NCI-H2171 treated with DMSO at 0.1 percent for 48 hours (cell line): ENCODE measurements around the gene FGB.
"Not testable (repeated sequence)": the region's sequence is repeated elsewhere in the genome, so short reads cannot be mapped to it uniquely, and the experiment has no call there.

Experiments used
- DNase-seq: peaks from one replicate; lab custom pipeline; 2025; lab: John Stamatoyannopoulos, UW

FGB gene

DNA sequence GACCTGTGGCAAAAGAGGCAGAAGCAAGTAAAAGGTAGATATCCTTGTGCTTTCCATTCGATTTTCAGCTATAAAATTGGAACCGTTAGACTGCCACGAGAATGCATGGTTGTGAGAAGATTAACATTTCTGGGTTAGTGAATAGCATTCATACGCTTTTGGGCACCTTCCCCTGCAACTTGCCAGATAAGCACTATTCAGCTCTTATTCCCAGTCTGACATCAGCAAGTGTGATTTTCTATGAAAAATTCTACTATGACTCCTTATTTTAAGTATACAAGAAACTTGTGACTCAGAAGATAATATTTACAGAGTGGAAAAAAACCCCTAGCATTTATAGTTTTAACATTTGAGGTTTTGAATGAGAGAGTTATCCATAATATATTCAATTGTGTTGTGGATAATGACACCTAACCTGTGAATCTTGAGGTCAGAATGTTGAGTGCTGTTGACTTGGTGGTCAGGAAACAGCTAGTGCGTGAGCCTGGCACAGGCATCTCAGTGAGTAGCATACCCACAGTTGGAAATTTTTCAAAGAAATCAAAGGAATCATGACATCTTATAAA is 3.9 kb downstream of the FGB start:
- DNase-seq, result no peak

DNA sequence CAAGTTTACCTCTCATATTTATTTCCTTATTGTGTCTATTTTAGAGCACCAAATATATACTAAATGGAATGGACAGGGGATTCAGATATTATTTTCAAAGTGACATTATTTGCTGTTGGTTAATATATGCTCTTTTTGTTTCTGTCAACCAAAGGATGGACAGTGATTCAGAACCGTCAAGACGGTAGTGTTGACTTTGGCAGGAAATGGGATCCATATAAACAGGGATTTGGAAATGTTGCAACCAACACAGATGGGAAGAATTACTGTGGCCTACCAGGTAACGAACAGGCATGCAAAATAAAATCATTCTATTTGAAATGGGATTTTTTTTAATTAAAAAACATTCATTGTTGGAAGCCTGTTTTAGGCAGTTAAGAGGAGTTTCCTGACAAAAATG is 6.2 kb downstream of the FGB start:
- no peak for DNase-seq

DNA sequence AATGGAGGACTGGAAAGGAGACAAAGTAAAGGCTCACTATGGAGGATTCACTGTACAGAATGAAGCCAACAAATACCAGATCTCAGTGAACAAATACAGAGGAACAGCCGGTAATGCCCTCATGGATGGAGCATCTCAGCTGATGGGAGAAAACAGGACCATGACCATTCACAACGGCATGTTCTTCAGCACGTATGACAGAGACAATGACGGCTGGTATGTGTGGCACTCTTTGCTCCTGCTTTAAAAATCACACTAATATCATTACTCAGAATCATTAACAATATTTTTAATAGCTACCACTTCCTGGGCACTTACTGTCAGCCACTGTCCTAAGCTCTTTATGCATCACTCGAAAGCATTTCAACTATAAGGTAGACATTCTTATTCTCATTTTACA is 6.8 kb downstream of the FGB start:
- DNase-seq, result no peak

DNA sequence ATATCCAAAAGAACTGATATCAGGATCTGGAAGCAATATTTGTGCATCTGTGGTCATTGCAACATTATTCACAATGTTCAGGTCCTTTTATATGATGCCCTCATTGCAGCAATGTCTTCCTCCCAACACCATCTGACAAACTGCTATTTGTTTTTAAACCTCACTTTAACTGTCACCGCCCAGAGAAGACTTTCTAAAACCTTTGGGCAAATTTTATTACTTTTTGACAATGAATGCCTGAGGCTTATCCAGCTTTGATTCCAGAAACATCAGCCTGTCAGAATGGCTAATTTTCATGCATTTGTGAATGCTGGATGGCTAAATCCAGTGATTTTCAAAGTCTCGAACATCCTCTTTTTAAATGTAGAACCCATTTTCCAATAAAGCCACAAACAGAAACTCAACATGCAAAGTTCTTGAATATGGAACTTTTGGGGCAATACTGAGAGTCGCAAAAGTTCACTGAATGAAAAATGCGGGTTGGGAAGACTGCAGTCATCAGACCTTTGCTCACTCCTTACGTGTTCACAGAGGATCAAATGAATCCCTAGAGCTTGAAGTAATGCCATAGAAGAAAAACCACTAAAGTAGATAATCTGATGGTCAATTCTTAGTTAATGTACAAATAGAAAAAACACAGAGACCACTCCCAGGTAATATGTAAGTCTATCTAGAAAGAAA is 10.5 kb downstream of the FGB start:
- DNase-seq, result no peak

DNA sequence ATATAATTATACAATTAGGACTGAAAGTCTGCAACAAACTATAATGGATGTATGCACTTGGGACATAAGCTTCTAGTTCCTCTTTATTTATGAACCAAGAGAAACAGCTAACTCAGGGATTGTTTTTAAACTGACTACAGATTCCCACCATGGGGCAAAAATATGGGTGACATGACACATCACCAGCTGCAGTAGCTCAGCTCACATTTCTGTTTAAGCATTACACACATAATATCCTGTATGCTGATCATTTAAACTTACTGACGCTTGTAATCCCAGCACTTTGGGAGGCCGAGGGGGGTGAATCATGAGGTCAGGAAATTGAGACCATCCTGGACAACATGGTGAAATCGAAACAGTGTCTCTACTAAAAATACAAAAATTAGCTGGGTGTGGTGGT is 11.5 kb downstream of the FGB start:
- DNase-seq, result no peak

DNA sequence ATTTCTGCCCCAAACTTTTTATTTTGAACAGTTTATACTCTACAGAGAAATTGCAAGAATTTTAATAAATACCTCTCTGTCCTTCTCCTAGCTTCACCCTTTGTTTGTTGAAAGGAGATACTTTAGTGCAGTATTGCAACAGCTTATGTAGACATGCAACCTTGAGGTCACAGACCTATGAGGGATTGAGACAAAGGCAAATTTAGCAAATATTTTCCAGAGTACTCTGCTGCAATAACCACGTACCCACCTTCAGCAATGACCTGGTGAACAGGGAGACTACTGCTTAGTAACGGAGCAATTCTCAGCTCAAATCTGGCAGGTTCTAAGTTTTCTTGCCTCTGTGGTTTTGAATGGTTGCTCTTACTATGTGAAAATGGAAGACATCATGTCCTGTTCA is 14.5 kb downstream of the FGB start:
- DNase-seq, result no peak

DNA sequence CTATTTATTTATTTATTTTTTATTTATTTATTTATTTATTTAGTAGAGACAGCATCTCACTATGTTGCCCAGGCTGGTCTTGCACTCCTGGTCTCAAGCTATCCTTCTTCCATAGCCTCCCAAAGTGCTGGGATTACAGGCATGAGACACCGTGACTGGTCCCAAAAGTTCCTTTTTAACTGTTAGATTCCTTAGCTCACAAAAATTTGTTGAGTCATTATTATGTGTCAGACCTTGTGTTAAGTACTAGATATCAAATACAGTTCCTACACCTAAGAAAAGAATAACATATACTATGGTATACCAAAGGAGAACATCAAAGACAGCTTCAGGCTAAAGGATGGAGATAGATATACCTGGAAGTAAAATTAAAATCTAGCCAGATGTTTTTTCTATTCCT is 16.1 kb downstream of the FGB start:
- DNase-seq, result no peak

DNA sequence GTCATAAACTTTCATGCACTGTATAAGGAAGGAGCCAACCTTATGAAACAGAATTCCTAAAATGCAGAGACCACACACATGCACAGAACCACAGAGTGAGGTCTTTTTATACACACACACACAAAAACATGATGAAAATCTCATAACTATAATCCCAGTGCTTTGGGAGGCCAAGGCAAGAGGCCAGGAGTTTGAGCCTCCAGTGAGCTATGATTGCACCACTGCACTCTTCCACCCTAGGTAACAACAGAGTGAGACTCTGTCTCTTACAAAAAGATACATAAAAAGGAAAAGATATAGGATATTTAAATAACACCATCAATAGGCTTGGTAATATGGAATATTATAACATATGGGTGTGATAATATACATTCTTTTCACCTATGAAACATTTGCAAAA is 17.1 kb downstream of the FGB start:
- no peak for DNase-seq

DNA sequence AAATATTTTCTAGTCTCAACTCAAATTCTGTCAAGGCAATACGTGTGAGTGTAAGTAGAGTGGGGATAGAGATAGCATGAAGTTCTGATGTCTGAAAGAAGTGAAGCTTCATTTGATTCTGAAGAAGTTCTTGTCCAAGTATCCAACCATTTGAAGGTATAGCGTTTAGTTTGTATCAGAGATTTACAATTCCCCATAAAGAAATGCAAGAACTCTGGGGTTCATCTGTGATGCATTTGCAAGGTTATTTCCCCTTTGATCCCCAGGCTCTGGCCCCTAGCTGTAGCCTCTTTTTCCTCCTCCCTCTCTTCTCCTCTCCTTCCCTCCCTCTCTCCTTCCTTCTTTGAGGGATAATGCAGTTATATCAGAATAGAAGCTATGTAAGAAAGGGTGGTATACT is 19.9 kb downstream of the FGB start:
- DNase-seq, result no peak

DNA sequence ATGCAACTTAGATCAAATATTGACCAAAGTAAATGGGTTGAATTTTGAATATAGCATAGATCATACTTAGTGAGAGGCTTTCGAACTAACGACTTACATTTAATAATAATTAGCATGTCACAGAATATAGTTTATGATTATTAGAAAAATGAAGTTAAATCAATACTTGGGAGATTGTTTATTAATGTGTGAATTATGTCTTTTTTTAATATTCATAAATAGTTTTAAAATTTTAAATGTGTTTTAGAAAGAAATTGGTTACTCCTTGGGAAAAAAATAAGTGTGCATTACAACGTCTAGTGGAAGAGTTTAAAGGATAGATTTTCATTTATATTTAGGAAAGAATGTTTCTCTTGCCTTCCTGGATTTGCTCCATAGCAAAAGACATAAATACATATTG is 20.4 kb downstream of the FGB start:
- no peak for DNase-seq

DNA sequence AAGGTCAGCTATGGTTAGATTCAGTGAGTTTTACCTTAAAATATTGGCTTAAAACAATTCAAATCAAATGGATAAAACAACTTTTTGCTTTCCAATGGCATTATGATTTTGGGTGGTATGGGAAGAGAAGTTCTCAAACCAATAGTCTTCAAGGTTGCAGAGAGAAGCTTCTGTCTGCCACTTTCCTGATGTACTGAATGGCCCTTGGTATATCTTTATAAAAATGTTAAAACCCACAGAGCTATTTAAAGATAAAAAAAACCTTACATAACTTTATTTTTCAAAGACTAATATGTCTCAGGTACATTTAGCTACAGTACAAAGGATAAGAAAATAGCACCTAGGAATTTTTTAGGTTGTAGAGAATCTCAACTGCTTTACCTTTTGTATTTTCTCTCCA is 20.9 kb downstream of the FGB start:
- no peak for DNase-seq

DNA sequence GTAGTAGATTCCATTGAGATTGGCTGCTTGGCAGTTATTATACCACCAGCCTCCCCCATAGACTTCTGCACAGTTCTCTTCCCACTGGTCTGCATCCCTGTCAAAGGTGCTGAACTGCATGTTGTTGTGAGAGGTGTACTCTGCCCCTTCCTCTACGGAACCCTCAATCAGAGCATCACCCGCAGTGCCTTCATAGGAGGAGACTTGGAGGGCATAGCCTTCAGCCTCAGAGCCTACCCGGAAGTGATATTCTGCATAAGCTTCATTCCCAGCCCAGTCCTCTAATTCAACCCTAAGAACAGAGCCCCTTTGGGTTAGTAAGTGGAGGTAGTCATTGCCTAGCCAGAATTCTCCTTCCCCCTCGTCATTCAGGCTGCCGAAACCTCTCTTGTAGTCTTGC is 21.4 kb downstream of the FGB start:
- no peak for DNase-seq

DNA sequence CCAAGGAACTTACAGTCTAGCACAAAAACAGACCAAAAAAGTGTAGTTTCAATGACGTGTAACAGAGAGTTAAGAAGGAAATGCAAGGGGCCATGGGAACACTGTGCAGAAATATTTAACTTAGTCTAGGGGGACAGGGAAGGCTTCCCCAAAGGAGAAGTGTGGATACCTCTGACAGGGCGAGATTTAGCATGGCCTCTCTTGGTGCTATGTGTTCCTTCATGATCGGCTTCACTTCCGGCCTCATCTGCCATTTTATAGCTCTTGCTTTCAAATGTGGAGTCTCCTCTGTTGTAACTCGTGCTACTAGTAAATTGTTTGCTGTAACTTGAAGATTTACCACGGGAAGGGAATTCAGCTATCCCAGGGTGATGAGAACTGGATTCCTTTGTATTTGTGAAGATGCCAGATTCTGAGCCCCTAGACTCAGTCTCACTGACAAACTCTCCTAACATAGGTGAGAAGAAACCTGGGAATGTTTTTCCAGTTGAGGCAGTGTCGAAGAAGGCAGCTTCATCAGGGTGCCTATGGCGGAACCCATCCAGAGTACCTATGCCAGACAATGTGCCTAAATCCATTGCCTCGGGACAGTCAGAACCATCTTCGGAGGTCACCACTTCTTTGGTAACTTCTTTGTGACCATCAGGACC is 22.7 kb downstream of the FGB start:
- no peak for DNase-seq

DNA sequence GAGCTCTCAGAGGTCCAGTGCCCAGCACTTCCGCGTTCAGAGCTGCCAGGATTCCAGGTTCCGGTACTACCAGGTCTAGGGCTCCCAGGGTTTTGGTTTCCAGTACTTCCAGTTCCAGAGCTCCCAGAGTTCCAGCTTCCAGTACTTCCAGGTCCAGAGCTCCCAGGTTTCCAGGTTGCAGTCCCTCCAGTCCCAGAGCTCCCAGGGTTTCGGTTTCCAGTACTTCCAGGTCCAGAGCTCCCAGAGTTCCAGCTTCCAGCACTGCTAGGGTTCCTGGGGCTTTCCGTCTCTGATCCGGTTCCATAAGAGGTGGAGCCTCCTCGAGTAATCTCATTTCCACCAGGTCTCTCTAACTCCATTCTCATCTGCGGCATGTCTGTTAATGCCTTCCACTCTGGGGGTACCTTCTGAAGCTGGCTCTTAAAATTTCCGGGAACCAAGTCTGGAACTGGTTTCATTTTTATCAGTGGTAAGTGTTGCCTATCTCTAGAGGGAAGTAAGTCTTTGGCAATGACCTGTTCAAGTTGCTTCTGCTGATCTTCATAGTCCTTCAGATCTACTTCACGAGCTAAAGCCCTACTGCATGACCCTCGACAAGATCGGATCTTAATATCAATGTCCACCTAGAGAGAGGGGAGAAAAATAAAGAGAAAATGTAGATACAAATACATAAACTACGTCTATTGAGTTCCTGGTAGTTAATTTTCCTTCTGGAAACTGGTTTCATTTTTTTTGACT is 23.7 kb downstream of the FGB start:
- DNase-seq, result no peak

DNA sequence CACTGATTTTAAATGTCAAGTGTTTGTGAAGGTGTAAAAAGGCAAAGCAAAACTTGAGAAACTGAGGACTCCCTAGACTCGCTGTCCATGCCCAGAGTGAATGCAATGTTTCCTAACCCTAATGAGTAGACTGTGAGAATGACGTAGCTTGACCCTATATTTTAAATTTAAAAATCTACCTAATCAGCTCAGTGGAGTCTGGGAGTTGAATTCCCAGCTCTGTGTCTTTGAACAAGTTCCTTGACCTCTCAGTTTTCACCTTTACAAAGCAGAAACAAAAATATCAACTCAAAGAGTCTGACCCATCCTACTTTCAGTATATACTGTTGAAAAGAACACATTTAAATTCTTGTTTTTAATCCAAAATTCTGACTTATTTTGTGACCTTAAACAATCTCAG is 25.4 kb downstream of the FGB start:
- no peak for DNase-seq

DNA sequence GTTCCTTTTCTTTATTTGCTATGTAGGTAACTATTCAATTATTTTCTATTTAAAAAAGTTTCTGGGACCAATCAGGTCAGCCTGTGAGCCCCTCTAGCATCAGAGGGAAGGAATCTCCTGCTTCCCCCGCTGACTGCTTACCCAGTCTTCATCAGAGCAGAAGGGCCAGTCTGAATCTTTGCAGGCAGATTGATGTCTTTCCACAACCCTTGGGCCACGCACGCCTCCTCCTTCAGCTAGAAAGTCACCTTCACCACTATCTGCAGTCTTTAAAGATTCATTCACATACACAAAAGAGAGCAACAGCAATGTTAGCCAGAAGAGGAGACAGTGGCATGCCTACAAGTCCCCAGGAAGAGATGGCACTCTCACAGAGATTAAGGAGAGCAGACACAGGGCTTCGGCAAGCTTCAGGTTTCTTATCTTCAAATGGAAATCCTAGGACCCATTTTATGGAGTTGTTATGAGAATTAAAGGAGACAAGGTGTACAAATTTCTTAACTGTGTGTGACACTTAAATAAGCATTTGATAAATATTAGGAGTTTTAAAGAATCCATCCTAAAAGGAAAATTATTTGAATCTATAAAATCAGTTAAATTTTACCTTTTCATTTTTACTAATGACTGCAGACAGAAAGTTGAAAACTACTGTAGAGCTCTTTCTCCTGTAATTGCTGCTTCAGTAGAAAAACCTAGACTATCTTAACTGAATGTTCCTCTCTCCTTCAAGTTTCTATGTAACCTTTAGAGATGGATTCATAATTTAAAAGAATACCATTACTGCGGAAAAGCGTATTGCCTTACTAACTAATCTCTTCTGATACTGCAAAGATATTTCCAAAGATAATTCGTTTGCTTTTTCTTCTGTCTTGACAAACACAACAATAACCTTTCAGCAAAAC is 26.7 kb downstream of the FGB start:
- DNase-seq, result no peak

DNA sequence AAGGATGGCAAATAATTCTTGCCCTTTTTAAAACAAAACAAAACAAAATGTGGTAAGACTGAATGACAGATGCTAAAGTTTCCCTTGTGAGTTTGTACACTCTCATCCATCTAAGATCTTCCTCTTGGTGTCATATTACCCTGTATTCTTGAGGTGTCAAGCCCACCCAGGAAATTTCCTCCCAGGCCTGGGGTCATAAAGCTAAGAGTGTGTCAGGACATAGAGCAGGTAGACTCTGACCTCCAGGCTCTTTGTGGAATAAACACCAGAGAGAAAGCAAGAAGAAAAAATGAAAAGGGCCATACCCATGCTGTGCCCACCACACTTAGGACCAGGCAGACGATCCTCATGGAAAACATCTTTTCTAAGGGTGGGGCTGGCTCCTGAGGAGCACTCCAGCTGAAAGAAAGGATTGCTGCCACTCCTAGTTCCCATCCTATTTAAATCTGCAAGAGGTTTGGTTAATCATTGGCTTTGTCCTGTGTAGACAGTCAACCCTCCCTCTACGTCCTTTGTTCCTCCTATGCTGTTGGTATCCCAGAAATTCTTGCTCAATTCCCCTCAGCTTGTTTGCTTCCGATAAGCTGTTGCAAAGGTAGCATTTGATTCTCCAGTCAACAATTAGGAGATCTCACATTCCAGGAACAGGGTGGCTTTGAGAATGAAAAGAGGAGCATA is 27.7 kb downstream of the FGB start, which contains the start of gene FGA:
TSS of gene FGA (minus strand) at position 414 of the 678 bp plus-strand sequence. CDS start at position 359, 55 bp downstream.
- DNase-seq, result no peak

DNA sequence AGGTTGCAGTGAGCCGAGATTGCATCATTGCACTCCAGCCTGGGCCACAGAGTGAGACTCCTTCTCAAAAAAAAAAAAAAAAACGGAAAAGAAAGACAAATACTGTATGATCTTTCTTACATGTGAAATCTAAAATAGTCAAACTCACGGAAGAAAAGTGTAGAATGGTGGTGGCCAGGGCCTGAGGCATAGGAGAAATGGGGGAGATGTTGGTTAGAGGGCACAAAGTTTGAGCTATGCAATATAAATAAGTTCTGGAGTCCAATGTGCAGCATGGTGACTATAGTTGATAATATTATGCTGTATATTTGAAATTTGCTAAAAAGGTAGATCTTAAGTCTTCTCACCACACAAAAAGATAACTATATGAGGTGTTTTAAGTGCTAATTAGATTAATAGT is 29.1 kb downstream of the FGB start:
- DNase-seq, result no peak

DNA sequence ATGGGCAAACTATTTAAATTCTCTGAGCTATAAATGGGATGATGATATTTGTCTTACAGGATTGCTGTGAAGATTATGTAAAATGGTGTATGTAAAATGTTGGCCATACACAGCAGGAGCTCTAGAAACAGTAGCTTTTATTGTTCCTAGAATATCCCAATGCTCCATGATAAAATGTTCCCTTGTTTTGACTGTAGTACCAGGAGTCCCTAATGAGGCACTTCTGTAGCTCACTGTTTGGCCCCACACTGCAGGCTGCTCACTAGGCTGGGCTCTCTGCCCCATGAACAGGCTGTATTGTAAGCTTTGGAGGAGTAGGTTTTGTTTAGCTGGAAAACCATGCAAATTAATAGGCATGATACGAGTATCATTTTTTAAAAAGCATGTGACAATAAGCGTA is 31.1 kb downstream of the FGB start:
- DNase-seq, result no peak

DNA sequence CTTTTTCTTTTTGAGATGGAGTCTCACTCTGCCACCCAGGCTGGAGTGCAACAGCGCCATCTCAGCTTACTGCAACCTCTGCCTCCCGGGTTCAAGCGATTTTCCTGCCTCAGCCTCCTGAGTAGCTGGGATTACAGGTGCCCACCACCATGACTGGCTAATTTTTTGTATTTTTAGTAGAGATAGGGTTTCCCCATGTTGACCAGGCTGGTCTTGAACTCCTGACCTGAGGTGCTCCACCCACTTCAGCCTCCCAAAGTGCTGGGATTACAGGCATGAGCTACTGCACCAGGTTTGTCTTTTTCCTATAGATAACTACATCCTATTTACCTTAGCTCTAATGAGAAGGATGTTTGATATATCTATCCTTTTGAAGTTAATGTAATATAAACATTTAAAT is 31.5 kb downstream of the FGB start:
- not testable (repeated sequence) for DNase-seq

DNA sequence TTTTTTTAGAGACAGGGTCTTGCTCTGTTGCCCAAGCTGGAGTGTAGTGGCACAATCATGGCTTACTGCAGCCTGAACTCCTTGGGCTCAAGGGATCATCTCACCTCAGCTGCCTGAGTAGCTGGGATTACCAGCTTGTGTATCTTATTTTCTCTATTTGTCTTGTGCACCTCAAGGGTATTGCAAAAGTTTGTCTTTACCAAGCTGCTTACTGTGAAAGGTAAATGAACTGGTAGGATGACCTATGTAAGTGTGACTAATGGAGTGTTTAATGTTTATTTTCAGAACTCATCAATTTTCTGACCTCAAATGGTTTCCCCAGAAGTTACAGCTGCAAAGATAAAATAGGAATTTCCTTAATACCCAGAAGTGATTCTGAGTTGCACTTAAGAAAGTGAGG is 33.0 kb downstream of the FGB start:
- DNase-seq, result no peak
